ENCODE data around the gene SUMO3. TPM values are rescaled to one million over a fixed set of nuclear protein-coding genes. Genes with fewer than 3 reads are reported as not detected.
"Not testable (repeated sequence)": the region's sequence is repeated elsewhere in the genome, so short reads cannot be mapped to it uniquely, and the experiment has no call there.

The SUMO3 gene
- total and polyA plus RNA-seq, 3 donors from 2014 or later: 69.9 to 93.0 (median 87.9) TPM

GRCh38 chr21:44834231-44834950 is 16.5 kb upstream of the SUMO3 start:
- Histone ChIP-seq H3K4me1 (peaks cover 6% of the 10 kb centered on the region), H3K27ac (no peak overlapping the region), H3K36me3 (ENCODE audit: low read depth, missing control alignments) (no peaks in the 10 kb centered on the region), H3K27me3 (no peaks in the 10 kb centered on the region), H3K4me3 (no peak overlapping the region), H3K9me3 (no peaks in the 10 kb centered on the region)
- 88 to 91% methylated on average over 21 to 26 of the region's 26 CpGs for WGBS, 2 donors
- intact Hi-C loops (cut with DNase I; ENCODE audit: low total_unique reads): no loop called here
- DNase-seq: no peak
- TF ChIP-seq, protein P1, sequence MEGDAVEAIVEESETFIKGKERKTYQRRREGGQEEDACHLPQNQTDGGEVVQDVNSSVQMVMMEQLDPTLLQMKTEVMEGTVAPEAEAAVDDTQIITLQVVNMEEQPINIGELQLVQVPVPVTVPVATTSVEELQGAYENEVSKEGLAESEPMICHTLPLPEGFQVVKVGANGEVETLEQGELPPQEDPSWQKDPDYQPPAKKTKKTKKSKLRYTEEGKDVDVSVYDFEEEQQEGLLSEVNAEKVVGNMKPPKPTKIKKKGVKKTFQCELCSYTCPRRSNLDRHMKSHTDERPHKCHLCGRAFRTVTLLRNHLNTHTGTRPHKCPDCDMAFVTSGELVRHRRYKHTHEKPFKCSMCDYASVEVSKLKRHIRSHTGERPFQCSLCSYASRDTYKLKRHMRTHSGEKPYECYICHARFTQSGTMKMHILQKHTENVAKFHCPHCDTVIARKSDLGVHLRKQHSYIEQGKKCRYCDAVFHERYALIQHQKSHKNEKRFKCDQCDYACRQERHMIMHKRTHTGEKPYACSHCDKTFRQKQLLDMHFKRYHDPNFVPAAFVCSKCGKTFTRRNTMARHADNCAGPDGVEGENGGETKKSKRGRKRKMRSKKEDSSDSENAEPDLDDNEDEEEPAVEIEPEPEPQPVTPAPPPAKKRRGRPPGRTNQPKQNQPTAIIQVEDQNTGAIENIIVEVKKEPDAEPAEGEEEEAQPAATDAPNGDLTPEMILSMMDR (IDR thresholded peaks at IDR 0.05): no peak
- TF ChIP-seq POLR2A (IDR thresholded peaks at IDR 0.05): no peak

GRCh38 chr21:44833663-44834062 is 15.8 kb upstream of the SUMO3 start:
- TF ChIP-seq POLR2A (IDR thresholded peaks at IDR 0.05): no peak
- TF ChIP-seq, protein P1 (IDR thresholded peaks at IDR 0.05): no peak
- no peaks in the 10 kb centered on the region for H3K36me3 ChIP-seq (ENCODE audit: low read depth, missing control alignments)

DNA sequence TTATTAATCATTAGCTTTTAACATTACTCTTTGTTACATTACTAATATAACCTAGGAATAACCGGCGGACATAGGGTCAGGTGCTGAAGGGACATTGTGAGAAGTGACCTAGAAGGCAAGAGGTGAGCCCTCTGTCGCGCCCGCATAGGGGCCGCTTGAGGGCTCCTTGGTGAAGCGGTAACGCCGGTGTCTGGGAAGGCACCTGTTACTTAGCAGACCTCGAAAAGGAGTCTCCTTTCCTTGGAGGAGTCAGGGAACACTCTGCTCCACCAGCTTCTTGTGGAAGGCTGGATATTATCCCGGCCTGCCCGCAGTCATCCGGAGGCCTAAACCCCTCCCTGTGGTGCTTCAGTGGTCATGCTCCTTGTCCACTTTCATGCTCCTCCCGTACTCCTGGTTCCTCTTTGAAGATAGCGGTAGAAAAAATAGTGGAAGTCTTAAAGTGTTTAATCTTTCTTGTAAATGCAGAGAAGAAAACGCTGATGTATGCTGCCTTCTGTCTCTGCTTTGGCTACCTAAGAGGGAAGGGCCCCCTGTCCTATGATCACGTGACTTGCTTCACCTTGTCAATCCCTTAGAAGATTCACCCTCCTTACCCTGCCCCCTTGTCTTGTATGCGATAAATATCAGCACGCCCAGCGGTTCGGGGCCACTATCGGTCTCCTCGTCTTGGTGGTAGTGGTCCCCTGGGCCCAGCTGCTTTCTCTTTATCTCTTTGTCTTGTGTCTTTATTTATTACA is 14.8 kb upstream of the SUMO3 start:
- H3K27me3 ChIP-seq; H3K4me3 ChIP-seq; H3K27ac ChIP-seq; H3K4me1 ChIP-seq; DNase-seq; intact Hi-C loops (cut with DNase I; ENCODE audit: low total_unique reads); H3K36me3 ChIP-seq (ENCODE audit: low read depth, missing control alignments); H3K9me3 ChIP-seq: not testable (repeated sequence)
- 84% methylated on average over 23 of the region's 23 CpGs for WGBS, 2 donors

More at GRCh38 chr21:44833663-44834062, 15.8 kb upstream of the SUMO3 start:
- Histone ChIP-seq H3K4me3 (no peak overlapping the region), H3K27ac (no peak overlapping the region), H3K9me3 (no peaks in the 10 kb centered on the region), H3K27me3 (no peaks in the 10 kb centered on the region), H3K4me1 (peaks cover 6% of the 10 kb centered on the region)
- no peak for DNase-seq
- intact Hi-C loops (cut with DNase I; ENCODE audit: low total_unique reads): no loop called here
- WGBS, 2 donors: 91 to 96% methylated on average over 5 of the region's 5 CpGs

DNA sequence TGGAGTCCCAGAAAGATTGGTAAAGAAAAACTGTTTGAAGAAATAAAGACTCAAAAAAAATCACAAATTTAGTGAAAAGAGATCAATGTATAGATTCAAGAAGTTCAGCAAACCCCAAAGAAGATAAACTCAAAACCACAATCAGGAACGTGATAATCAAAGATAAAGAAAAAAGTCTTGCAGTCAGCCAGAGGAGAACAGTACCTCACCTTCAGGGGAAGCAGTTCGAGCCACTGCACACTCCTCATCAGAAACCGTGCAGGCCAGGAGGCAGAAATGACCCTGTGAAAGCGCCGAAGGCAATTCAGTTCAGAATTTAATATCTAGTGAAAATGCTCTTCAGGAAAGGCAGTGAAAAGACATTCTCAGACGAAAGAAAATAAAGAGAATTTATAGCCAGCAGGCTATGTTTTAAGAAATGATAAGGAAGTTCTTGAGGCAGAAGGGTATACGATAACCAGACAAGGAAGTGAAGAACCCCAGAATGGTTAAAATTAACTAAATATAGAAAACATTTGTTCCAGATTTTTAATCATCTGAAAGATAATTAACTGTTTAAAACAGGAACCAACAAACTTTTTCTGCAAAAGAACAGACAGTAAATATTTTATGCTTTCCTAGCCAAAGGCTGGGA is 13.5 kb upstream of the SUMO3 start:
- H3K27me3 ChIP-seq: no peaks in the 10 kb centered on the region
- H3K4me1 ChIP-seq: peaks cover under 1% of the 10 kb centered on the region
- no peak for DNase-seq
- H3K27ac ChIP-seq: no peak overlapping the region
- intact Hi-C loops (cut with DNase I; ENCODE audit: low total_unique reads): no loop called here
- no peaks in the 10 kb centered on the region for H3K9me3 ChIP-seq
- TF ChIP-seq, protein P1 (IDR thresholded peaks at IDR 0.05): no peak
- no peak for TF ChIP-seq POLR2A (IDR thresholded peaks at IDR 0.05)
- H3K36me3 ChIP-seq (ENCODE audit: low read depth, missing control alignments): no peaks in the 10 kb centered on the region
- H3K4me3 ChIP-seq: no peak overlapping the region
- WGBS, 2 donors: 48 to 51% methylated on average over 7 of the region's 7 CpGs

DNA sequence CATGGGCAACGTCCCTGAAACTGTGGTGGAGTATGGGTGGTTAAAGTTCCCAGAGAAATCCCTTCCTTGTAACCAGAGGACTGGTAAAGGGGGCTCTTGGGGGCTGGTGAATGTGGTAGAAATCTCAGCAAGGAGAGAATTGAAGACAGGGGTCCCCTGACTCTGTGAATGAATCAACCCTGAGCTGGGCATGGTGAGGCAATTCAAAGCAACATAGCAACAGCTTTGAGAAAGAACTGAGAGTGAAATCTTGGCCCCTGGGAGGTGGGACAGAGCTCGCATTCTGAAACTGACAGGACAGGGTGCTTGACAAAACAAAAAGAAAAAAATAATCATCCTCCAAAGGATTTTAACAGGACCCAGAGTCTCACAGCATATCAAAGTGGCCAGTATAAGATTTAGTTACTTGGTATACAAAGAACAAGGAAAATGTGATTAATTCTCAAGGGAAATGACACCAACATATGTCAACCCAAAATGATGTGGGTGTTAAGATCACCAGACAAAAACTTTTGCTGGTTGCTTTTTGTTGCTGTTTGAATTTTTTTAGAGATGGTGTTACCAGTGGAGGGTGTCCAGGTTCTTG is 11.7 kb upstream of the SUMO3 start:
- H3K27ac ChIP-seq: no peak overlapping the region
- H3K4me3 ChIP-seq: no peak overlapping the region
- TF ChIP-seq POLR2A (IDR thresholded peaks at IDR 0.05): no peak
- TF ChIP-seq, protein P1 (IDR thresholded peaks at IDR 0.05): no peak
- WGBS, 2 donors: 75 to 86% methylated on average over 2 of the region's 2 CpGs
- H3K9me3 ChIP-seq: no peaks in the 10 kb centered on the region
- no peak for DNase-seq
- no peaks in the 10 kb centered on the region for H3K4me1 ChIP-seq
- H3K27me3 ChIP-seq: no peaks in the 10 kb centered on the region
- no peaks in the 10 kb centered on the region for H3K36me3 ChIP-seq (ENCODE audit: low read depth, missing control alignments)
- intact Hi-C loops (cut with DNase I; ENCODE audit: low total_unique reads): no loop called here

Measured in testis (tissue), 3 donors.